K562 (cell line): ENCODE results near the gene SCGB2B2. TPM values are rescaled to one million over a fixed set of nuclear protein-coding genes. Genes with fewer than 3 reads are reported as not detected.

ENCODE experiments used
- ATAC-seq: fragments of 200-7000 bp; cut with Tn5 transposase; 3 replicates; pipeline ENCODE4 v1.9.1; 2020; ENCODE audit warnings: moderate library complexity
- BruUV-seq: library from RNA; stranded (reverse); fragments of 400-500 nt; replicated peaks from 2 replicates; lab custom pipeline; 2021; lab: Mats Ljungman, UMichigan
- CTCF ChIA-PET: fragments of 300-600 bp; formaldehyde crosslinking; extraction: SDS; loops from one replicate; lab custom pipeline; 2021; ENCODE audit warnings: low intra/inter-chr PET ratio; lab: Yijun Ruan, JAX
- POLR2A ChIA-PET: fragments of 300-600, 350-650 bp; sonication (Branson Sonifier 250); formaldehyde crosslinking; extraction: SDS; loops from one replicate; lab custom pipeline; 2021; ENCODE audit warnings: antibody characterized with exemption, inconsistent platforms; lab: Yijun Ruan, JAX
- DNase-seq, 4 experiments: peaks; one replicate each; pipeline versions ENCODE4 v3.0.0 to v3.0.0-alpha.2; 2011 to 2018; ENCODE audit warnings: low spot score in 3 of 4, mixed read lengths in 3 of 4; ENCODE audit errors: extremely low read depth in 1 of 4
- FAIRE-seq: peaks from 2 replicates; lab custom pipeline; 2011; peaks lifted over from hg19 to GRCh38; lab: Jason Lieb, UNC
- H2AFZ ChIP-seq: 2 replicates; pipeline ENCODE4 v1.6.0; 2011; ENCODE audit warnings: low read depth, low read length, control low read depth, inconsistent platforms
- H3K27ac ChIP-seq: fragments of 200-600 bp; 3 replicates; pipeline ENCODE4 v1.8.0; 2011; ENCODE audit warnings: low read depth, mild to moderate bottlenecking, control low read depth, inconsistent platforms, low read length, moderate library complexity, mixed read lengths; ENCODE audit errors: extremely low read depth
- H3K27me3 ChIP-seq, 2 experiments: fragments of 300-600 bp in 1 of 2; 2 replicates in 1 of 2; 3 replicates in 1 of 2; pipeline versions ENCODE4 v1.6.0 to v1.8.0; 2011; ENCODE audit warnings: inconsistent platforms in 2 of 2, low read length in 2 of 2, mild to moderate bottlenecking in 1 of 2, mixed read lengths in 1 of 2, moderate library complexity in 1 of 2; ENCODE audit not compliant: control insufficient read depth in 2 of 2, insufficient read depth in 2 of 2
- H3K36me3 ChIP-seq: fragments of 300-600 bp; 3 replicates; pipeline ENCODE4 v1.8.0; 2011; ENCODE audit warnings: mild to moderate bottlenecking, low read length, inconsistent platforms; ENCODE audit not compliant: control insufficient read depth, insufficient read depth
- H3K4me1 ChIP-seq, 2 experiments: fragments of 200-600 bp in 1 of 2; replicated peaks in 1 of 2; 2 replicates in 1 of 2; 3 replicates in 1 of 2; pipeline versions ENCODE4 v1.5.1 to v1.8.0; 2011; ENCODE audit warnings: inconsistent platforms in 2 of 2, low read length in 2 of 2, mild to moderate bottlenecking in 1 of 2, mixed read lengths in 1 of 2, moderate library complexity in 1 of 2; ENCODE audit not compliant: control insufficient read depth in 2 of 2, insufficient read depth in 2 of 2
- H3K4me2 ChIP-seq: 2 replicates; pipeline ENCODE4 v1.6.1; 2011; ENCODE audit warnings: low read length, control low read depth, inconsistent platforms, mixed read lengths; ENCODE audit not compliant: insufficient read depth
- H3K4me3 ChIP-seq: fragments of 200-600 bp; sonication (generic), shearing (Covaris generic); 2 replicates; pipeline ENCODE4 v1.5.1; 2016; ENCODE audit warnings: control low read depth, inconsistent platforms
- H3K79me2 ChIP-seq: fragments of 200-600 bp; 3 replicates; pipeline ENCODE4 v1.8.0; 2011; ENCODE audit warnings: low read length, inconsistent platforms; ENCODE audit not compliant: control insufficient read depth, insufficient read depth
- H3K9ac ChIP-seq, 2 experiments: 2 replicates each; pipeline versions ENCODE4 v1.6.0 to v1.6.1; 2011; ENCODE audit warnings: low read depth in 2 of 2, low read length in 2 of 2, control low read depth in 1 of 2, inconsistent platforms in 1 of 2, mild to moderate bottlenecking in 1 of 2, mixed read lengths in 1 of 2; ENCODE audit not compliant: insufficient read depth in 1 of 2
- H3K9me1 ChIP-seq: one replicate; pipeline ENCODE4 v1.6.0; 2011; ENCODE audit warnings: inconsistent platforms, mild to moderate bottlenecking, low read length, moderate library complexity; ENCODE audit not compliant: control insufficient read depth, insufficient read depth
- H3K9me3 ChIP-seq: replicated peaks from 2 replicates; pipeline ENCODE4 v1.5.1; 2011; ENCODE audit warnings: low read depth, low read length, inconsistent platforms; ENCODE audit not compliant: control insufficient read depth, insufficient read depth
- H4K20me1 ChIP-seq: replicated peaks from 2 replicates; pipeline ENCODE4 v1.6.1; 2011; ENCODE audit warnings: low read length, inconsistent platforms, mixed read lengths; ENCODE audit not compliant: control insufficient read depth, insufficient read depth
- CBX8 ChIP-seq: fragments of 200-600 bp; sonication (generic); IDR thresholded peaks from 2 replicates; pipeline ENCODE4 v1.6.1; 2012; ENCODE audit warnings: borderline replicate concordance, mixed run types, low read depth, mild to moderate bottlenecking, moderate library complexity, mixed read lengths, low read length, control low read depth, inconsistent platforms; ENCODE audit not compliant: poor library complexity, severe bottlenecking; ENCODE audit errors: extremely low read depth
- CREM ChIP-seq: IDR thresholded peaks from 2 replicates; pipeline ENCODE4 v1.6.1; 2014; ENCODE audit warnings: antibody characterized with exemption, low read depth
- E4F1 ChIP-seq: fragments of 250-450 bp; sonication (Bioruptor Pico); IDR thresholded peaks from 2 replicates; pipeline ENCODE4 v1.5.0; 2021; ENCODE audit warnings: mild to moderate bottlenecking, borderline replicate concordance
- GTF2F1 ChIP-seq: IDR thresholded peaks from 2 replicates; pipeline ENCODE4 v1.6.1; 2011; ENCODE audit warnings: low read depth, low read length, improper control_type of control experiment
- HIVEP1 ChIP-seq: fragments of 250-450 bp; sonication (Bioruptor Pico); IDR thresholded peaks from 2 replicates; pipeline ENCODE4 v1.4.0; 2020; ENCODE audit warnings: mild to moderate bottlenecking
- LARP7 ChIP-seq: fragments of 450-650 bp; IDR thresholded peaks from 2 replicates; pipeline ENCODE4 v1.6.1; 2016
- MITF ChIP-seq: IDR thresholded peaks from 2 replicates; pipeline ENCODE4 v1.6.1; 2014; ENCODE audit warnings: antibody characterized with exemption
- POLR2H ChIP-seq: IDR thresholded peaks from 2 replicates; pipeline ENCODE4 v1.6.1; 2016; ENCODE audit warnings: missing genetic modification characterization, low read depth, mild to moderate bottlenecking, control low read depth, missing compliant biosample characterization, moderate library complexity
- PTBP1 ChIP-seq: fragments of 200-400 bp; formaldehyde crosslinking; IDR thresholded peaks from 2 replicates; pipeline ENCODE4 v1.6.1; 2017; ENCODE audit warnings: low read depth, low read length
- SAFB2 ChIP-seq: fragments of 200-400 bp; formaldehyde crosslinking; IDR thresholded peaks from 2 replicates; pipeline ENCODE4 v1.6.1; 2018; ENCODE audit warnings: borderline replicate concordance, low read length, low read depth, moderate library complexity; ENCODE audit not compliant: severe bottlenecking
- ZBTB5 ChIP-seq: fragments of 450-650 bp; IDR thresholded peaks from 2 replicates; pipeline ENCODE4 v1.6.1; 2017; ENCODE audit warnings: antibody characterized with exemption
- ZFP30 ChIP-seq: fragments of 250-450 bp; sonication (Bioruptor Pico); IDR thresholded peaks from 2 replicates; pipeline ENCODE4 v1.8.0; 2022; ENCODE audit warnings: moderate library complexity, mild to moderate bottlenecking, inconsistent platforms, borderline replicate concordance
- ZNF449 ChIP-seq: fragments of 250-450 bp; sonication (Bioruptor Pico); IDR thresholded peaks from 2 replicates; pipeline ENCODE4 v1.8.0; 2022; ENCODE audit warnings: moderate library complexity, mild to moderate bottlenecking, inconsistent platforms
- ZNF717 ChIP-seq: fragments of 250-450 bp; sonication (Bioruptor Pico); IDR thresholded peaks from 2 replicates; pipeline ENCODE4 v1.5.0; 2021
- WGBS: fragments of 100-300 bp; shearing (Covaris generic); methylation state at CpG from one replicate; pipeline ENCODE4 v1.1.6; 2016; ENCODE audit warnings: low coverage, mixed read lengths; ENCODE audit not compliant: insufficient coverage; ENCODE audit errors: missing lambda C conversion rate; 5-methylcytosine and 5-hydroxymethylcytosine counted together
- in situ Hi-C: fragments of 300-500 bp; cut with MboI; formaldehyde crosslinking; loops from 4 replicates; pipeline ENCODE4 v1.15.0; 2018; ENCODE audit warnings: inconsistent platforms, mixed read lengths
- intact Hi-C: fragments of 100-400 bp; cut with micrococcal nuclease; formaldehyde crosslinking; loops from 2 replicates; pipeline ENCODE4 v1.14.2; 2022
- polyA plus RNA-seq, 8 experiments: library from polyadenylated mRNA; depleted of rRNA in 4 of 8; stranded (reverse) in 5 of 8; unstranded in 3 of 8; fragments of >200 nt; fragmentation: Nextera tagmentation in 2 of 8; fragmentation: Illumina TruSeq in 1 of 8; extraction: Ambion mirVana in 2 of 8; extraction: Trizol in 1 of 8; gene quantifications; 2 replicates each; pipeline versions ENCODE4 v1.2.1 to v1.2.3, GENCODE V29; 2011 to 2014; ENCODE audit warnings: inconsistent platforms in 1 of 8, missing spikeins in 1 of 8
- total RNA-seq, 7 experiments: library from RNA; depleted of rRNA in 6 of 7; stranded (reverse); fragments of >200 nt in 6 of 7; fragmentation: Illumina TruSeq in 2 of 7; extraction: Trizol in 2 of 7; gene quantifications; 2 replicates each; pipeline versions ENCODE4 v1.2.1 to v1.2.3, GENCODE V29; 2011 to 2021; ENCODE audit warnings: low replicate concordance in 1 of 7

SCGB2B2 gene
- total and polyA plus RNA-seq, 9 of the 15 experiments (the other 6 are each of a cell fraction or from before 2014, with no cell fraction given) = not detected

- no peaks in the 10 kb centered on the region for H3K79me2 ChIP-seq
- intact Hi-C loops = no loop called here
- in situ Hi-C loops = no loop called here
- no peaks in the 10 kb centered on the region for H3K9me3 ChIP-seq
- WGBS = 16% methylated on average over 7 of the region's 7 CpGs
- H3K9ac ChIP-seq = no peak overlapping the region
- no TSS peak for BruUV-seq
- H4K20me1 ChIP-seq = no peaks in the 10 kb centered on the region
- CTCF ChIA-PET = no interaction called here
- TF ChIP-seq SAFB2 = no peak
- TF ChIP-seq LARP7 = no peak
- TF ChIP-seq CBX8 = no peak
- TF ChIP-seq E4F1 (CRISPR knock-in tag) = no peak
- TF ChIP-seq ZBTB5 = no peak
- no peak for TF ChIP-seq PTBP1
- TF ChIP-seq CREM = no peak
- TF ChIP-seq MITF = no peak
- no peak for TF ChIP-seq POLR2H (tag)
- TF ChIP-seq HIVEP1 (CRISPR knock-in tag) = no peak
- TF ChIP-seq ZFP30 = no peak
- TF ChIP-seq ZNF717 = no peak
- TF ChIP-seq ZNF449 (CRISPR knock-in tag) = no peak
- TF ChIP-seq GTF2F1 = no peak
- no peak overlapping the region for H2AFZ ChIP-seq
- no peak overlapping the region for H3K4me2 ChIP-seq
- H3K27me3 ChIP-seq = no peaks in the 10 kb centered on the region
- no peak for ATAC-seq
- H3K4me3 ChIP-seq = no peak overlapping the region
- no peak for DNase-seq
- no peaks in the 10 kb centered on the region for H3K9me1 ChIP-seq
- FAIRE-seq = no peak
- H3K27ac ChIP-seq = no peak overlapping the region
- POLR2A ChIA-PET = no interaction called here
- H3K4me1 ChIP-seq = peaks cover 0 to 21% of the 10 kb centered on the region in 2 experiments; a peak in 2 of 5 replicates
- H3K36me3 ChIP-seq = no peaks in the 10 kb centered on the region
Measured at GRCh38 chr19:34669305-34669704, 7.7 kb downstream of the SCGB2B2 start.
